ENCODE measurements around the gene FGF22. TPM values are rescaled to one million over a fixed set of nuclear protein-coding genes. Genes with fewer than 3 reads are reported as not detected.
A peak's percentile ranks its signal among the peaks of the same experiment; 100 is the strongest.
"Not testable (repeated sequence)": the region's sequence is repeated elsewhere in the genome, so short reads cannot be mapped to it uniquely, and the experiment has no call there.

FGF22 gene
- total and polyA plus RNA-seq, 10 of the 15 experiments (the other 5 are each of a cell fraction or from before 2014, with no cell fraction given) = 0.05 TPM; not detected in 9

GRCh38 chr19:605061-605971 is 34.4 kb upstream of the FGF22 start:
- CTCF ChIA-PET = interaction anchor here (0.7 to 1.0 kb wide), 2 partner anchors 50 to 99 kb away, joined by 3 read pairs; no protein-coding TSS in a partner anchor
- H3K9ac ChIP-seq (ENCODE audit: control insufficient read depth, insufficient read depth, low read length); H3K27ac ChIP-seq (ENCODE audit: control insufficient read depth, insufficient read depth); BruUV-seq (replicated peaks); H3K9me3 ChIP-seq (replicated peaks; ENCODE audit: control insufficient read depth, insufficient read depth, low read length); H3K4me1 ChIP-seq (ENCODE audit: control insufficient read depth, insufficient read depth, low read length); DNase-seq (ENCODE audit: low read depth, low spot score); H3K27me3 ChIP-seq (replicated peaks in 1 of 2; ENCODE audit: control insufficient read depth in 2 of 2, insufficient read depth in 2 of 2, low read length in 1 of 2); intact Hi-C loops (cut with micrococcal nuclease; ENCODE audit: unreplicated experiment); POLR2A ChIA-PET; RAD21 ChIA-PET (ENCODE audit: unreplicated experiment); H3K36me3 ChIP-seq (ENCODE audit: control insufficient read depth in 2 of 2, insufficient read depth in 2 of 2, low read length in 1 of 2); H3K4me3 ChIP-seq; H4K20me1 ChIP-seq (ENCODE audit: control insufficient read depth, insufficient read depth); in situ Hi-C loops (cut with MboI); H3K79me2 ChIP-seq (ENCODE audit: control insufficient read depth, insufficient read depth, low read length): not testable (repeated sequence)
- Histone ChIP-seq H2AFZ (ENCODE audit: control insufficient read depth, low read depth, low read length) (peak overlapping the region; percentile 34), H3K4me2 (ENCODE audit: control insufficient read depth, insufficient read depth) (peak overlapping the region; percentile 17; the same call in 1 of the 2 replicates)
- ATAC-seq = peak; percentile 61
- SMC1A ChIA-PET (ENCODE audit: uncharacterized antibody, unreplicated experiment) = interaction anchor here (0.7 kb wide), 1 partner anchor 19 kb away, joined by 3 read pairs; no protein-coding TSS in a partner anchor
- 0 out of 2 replicates have a peak, but pooled peaks have one; percentile 23 for TF ChIP-seq FOXM1 (IDR thresholded peaks at IDR 0.05; ENCODE audit: low read depth, low read length)
- TF ChIP-seq PKNOX1 (IDR thresholded peaks at IDR 0.05) = peak; percentile 53; the same call in 1 of the 2 replicates
- TF ChIP-seq EGR1 (IDR thresholded peaks at IDR 0.05; ENCODE audit: borderline replicate concordance in 1 of 2, low read depth in 2 of 2, low read length in 2 of 2) = peak in 1 of 2 experiments; percentile 9; a peak in 1 of 3 replicates
- TF ChIP-seq SMARCA5 (IDR thresholded peaks at IDR 0.05) = peak; percentile 83
- peak; percentile 44 to 51 (median 46) for TF ChIP-seq CTCF (IDR thresholded peaks at IDR 0.05 in 2 of 3, conservative IDR thresholded peaks at IDR 0.05 in 1 of 3; ENCODE audit: control insufficient read depth in 2 of 3, extremely low read depth in 1 of 3, insufficient read depth in 1 of 3, low read depth in 3 of 3, low read length in 3 of 3)
- FAIRE-seq = peak; percentile 13
- WGBS (ENCODE audit: insufficient coverage, insufficient replicate concordance, low lambda C conversion rate, missing lambda C conversion rate) = 17% methylated on average over 18 of the region's 34 CpGs

All from GM12878 (cell line).